HG03095 (cell line): ENCODE data around the gene CHAF1A.

ENCODE experiments used
- ATAC-seq: cut with Tn5 transposase; IDR thresholded peaks from one replicate; pipeline ENCODE4 v1.9.1; 2021; ENCODE audit warnings: moderate library complexity; ENCODE audit not compliant: unreplicated experiment

Gene CHAF1A

GRCh38 chr19:4454747-4455718 lies 52.6 kb downstream of the CHAF1A start:
- ATAC-seq, result no peak

DNA sequence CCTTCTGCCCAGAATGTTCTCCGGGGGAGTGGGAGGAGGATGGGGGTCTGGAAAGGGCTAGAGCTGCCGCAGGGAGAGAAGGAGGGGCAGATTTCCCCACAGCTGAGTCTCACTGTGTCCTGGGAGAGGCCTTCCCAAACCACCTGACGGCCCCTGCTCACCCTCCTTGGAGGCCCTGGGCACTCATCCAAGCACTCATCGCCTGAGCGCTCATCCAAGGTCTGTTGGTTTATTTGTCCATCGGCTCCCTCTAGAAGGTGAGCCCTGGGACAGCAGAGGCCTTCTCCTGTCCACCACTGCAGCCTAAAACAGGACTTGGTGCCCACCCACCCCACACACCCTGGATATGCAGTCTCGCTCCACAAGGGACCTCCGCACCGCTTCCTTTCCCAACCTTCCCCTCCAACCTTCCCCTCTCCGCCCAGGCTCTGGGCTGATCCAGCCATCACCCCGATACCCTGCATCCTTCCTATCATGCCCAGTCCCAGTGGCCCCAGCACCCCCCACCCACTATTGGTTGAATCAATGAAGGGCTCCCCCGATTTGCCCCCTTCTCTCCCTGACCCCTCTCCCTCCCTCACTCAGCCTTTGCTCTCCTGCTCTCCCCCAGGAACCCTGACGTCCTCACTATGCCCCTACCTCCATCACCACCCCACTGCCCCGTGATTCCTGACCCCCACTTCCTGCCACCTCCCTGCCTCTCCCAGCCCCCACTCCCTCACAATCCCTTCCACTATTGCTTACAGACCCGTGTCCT lies 53.5 kb downstream of the CHAF1A start:
- no peak for ATAC-seq

- no peak for ATAC-seq
These were observed 54.0 kb downstream of the CHAF1A start for GRCh38 chr19:4456476-4456842.

- ATAC-seq, result no peak
These were observed 54.6 kb downstream of the CHAF1A start for GRCh38 chr19:4456843-4457653.

GRCh38 chr19:4457654-4458395 lies 55.4 kb downstream of the CHAF1A start, which contains the start of gene UBXN6:
TSS of gene UBXN6 (minus strand) at chr19:4457794. CDS start at chr19:4457697, 97 bp downstream.
- ATAC-seq, result peak; percentile 76

DNA sequence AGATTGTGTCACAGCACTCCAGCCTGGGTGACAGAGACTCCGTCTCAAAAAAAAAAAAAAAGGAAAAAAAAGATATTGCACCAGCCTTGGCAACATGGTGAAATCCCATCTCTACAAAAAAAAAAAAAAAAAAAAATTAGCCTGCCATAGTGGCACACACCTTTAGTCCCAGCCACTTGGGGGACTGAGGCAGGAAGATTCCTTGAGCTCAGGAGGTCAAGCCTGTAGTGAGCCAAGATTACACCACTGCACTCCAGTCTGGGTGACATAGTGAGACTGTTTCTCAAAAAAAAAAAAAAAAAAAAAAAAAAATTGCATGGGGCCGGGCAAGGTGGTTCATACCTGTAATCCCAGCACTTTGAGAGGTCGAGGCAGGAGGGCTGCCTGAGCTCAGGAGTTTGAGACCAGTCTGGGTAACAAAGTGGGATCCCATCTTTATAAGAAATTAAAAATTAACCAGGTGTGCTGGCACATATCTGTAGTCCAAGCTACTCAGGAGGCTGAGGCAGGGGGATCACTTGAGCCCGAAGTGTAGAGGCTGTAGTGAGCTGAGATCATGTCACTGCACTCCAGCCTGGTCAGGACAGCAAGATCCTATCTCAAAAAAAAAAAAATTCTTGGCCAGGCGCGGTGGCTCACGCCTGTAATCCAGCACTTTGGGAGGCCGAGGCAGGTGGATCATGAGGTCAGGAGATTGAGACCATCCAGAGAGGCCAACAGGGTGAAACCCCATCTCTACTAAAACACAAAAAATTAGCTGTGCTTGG lies 62.6 kb downstream of the CHAF1A start:
- ATAC-seq, result no peak

GRCh38 chr19:4467835-4468234 lies 65.4 kb downstream of the CHAF1A start:
- no peak for ATAC-seq

- ATAC-seq, result peak; percentile 75
These were observed 69.1 kb downstream of the CHAF1A start for GRCh38 chr19:4471403-4472173.

DNA sequence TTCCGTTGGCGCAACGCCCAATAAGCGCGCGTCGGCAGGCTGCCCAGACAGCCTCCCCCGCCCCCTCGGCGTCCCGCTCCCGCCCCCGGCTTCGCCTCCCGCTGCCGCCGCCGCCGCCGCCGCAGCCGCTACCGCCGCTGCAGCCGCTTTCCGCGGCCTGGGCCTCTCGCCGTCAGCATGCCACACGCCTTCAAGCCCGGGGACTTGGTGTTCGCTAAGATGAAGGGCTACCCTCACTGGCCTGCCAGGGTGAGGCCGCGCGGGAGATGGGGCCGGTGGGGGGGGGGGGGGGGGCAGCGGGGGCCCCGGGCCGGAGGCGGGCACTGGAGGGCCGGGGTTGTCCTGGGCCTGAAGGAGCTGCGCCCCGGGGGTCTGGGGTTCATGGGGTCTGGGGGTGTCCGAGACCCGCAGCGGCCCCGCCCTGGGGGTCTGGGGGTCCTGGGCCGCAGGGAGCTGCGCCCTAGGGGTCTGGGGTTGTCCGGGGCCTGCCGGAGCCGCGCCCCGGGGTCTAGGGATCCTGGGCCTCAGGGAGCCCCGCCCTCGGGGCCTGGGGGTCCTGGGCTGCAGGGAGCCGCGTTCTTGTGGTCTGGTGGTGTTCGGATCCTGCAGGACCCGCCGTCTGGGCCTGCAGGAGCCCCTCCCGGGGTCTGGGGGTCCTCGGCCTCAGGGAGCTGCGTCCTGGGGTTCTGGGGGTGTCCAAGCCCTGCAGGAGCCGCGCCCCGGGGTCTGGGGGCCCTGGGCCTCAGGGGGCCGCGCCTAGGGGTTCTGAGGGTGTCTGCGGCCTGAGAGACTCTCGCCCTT lies 69.9 kb downstream of the CHAF1A start, which contains the start of gene HDGFL2:
Gene HDGFL2, plus strand, starts transcription at position 124 of the 801 bp plus-strand sequence. Its CDS starts 54 bp downstream, at position 178.
- no peak for ATAC-seq

DNA sequence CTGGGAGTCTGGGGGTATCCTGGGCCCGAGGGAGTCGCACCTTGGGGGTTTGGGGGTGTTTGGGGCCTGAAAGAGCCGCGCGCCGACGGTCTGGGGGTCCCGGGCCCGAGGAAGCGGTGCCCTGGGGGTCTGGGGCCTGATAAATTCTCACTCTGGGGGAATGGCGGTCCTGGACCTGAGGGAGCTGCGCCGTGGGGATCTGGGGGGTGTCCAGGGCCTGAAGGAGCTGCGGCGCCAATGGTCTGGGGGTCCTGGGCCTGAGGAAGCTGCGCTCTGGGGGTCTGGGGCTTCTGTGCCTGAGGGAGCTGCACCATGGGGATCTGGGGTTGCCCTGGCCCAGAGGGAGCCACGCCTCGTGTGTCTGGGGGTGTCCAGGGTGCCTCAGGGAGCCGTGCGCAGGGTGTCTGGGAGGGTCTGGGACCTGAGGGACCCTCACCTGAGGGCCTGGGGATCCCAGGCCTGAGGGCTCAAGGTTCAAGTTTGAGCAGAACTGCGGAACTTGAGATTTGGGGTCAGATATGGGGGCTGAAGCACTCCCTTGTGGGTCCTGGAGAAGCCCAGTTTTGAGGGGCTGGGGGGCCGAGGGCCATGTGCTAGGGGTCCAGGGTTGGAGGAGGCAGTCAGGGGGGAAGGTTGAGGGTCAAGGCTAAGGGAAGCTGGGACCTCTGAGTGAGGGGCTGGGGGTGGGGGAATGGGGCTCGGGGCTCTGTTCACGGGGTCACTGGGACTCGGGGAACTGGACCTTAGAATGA lies 70.7 kb downstream of the CHAF1A start:
- no peak for ATAC-seq

DNA sequence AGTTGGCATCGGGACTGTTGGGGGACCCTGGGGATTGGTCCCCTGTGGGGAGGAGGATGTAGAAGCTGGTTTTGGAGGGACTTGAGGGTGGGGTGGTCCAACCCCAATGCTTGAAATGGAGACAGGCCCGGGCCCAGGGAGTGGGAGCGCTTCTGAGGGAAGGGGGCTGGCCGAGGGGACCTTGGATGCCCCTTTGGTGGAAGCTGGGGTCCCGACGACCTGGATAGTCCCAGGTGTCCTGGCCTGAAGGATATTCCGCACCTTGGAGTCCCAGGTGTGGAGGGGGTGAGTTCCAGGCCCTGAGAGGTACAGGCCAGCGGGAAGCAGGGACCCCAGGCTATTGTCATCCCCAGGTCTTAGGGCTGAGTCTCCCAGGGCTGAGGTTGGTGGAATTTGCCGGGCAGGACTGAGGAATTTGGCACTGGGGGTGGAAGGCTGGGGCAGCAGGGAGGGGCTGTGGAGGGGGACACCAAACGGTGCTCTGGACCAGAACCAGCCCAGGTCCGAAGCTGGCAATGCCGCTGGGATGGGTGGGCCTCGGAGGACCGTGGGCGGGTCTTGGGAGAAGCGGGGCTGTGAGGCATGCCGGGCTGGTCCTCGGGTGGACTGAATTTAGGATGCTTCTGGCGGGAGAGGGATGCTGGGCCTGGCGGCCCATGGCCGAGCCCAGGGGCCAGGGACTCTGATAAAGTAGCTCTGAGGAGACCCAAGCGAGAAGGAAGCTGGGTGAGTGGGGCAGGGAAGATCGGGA lies 71.5 kb downstream of the CHAF1A start:
- no peak for ATAC-seq

GRCh38 chr19:4474514-4475022 lies 72.1 kb downstream of the CHAF1A start:
- ATAC-seq, result no peak

- ATAC-seq, result no peak
These were observed 74.8 kb downstream of the CHAF1A start for GRCh38 chr19:4477034-4477801.

DNA sequence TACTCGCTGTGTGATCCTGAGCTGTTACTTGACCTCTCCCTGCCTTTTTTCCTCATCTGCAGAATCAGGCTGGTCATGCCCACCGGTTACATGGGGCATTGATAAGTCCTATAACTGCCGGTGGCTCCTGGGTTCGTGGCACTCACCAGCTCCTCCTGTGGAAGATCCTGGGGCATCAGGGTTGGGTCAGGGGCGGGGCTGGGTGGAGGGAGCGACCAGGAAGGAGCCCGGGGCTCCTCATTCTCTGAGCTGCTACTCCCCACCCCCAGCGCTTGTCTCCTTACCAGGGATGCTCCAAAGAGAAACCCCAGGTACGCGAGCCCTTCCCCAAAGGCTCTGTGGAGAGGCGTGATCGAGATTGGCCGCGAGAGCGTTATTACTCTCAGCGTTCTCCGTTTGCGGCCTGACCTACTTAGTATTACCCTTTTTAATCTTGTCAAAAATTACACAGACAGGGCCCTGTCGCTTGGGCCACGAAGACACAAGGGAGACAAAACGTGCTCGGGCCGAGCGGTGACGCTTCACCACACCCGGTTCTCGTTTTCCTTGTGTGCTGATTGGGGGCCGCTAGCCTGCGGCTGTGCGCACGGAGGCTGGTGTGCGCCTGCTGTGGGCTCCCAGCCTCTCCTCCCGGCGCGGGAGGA lies 80.4 kb downstream of the CHAF1A start:
- ATAC-seq, result no peak

DNA sequence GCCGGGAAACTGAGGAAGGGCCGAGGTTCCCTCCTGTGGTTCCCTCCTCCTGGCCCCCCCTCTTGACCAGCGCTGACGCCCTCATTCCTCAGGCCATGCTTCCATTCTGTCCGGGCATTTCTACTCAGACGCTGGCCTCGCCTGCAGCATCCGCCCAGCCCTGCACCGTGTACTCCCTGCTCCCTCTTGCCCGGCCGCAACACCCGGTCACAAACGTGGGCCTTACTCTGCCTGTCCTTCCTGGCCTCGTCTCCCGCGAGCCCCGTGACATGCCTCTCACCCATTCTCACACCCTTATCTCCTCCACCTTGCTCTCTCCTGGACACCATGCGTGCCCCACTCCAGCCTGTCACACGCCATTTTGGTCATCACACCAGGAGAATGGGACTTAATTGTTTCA lies 80.9 kb downstream of the CHAF1A start:
- no peak for ATAC-seq
